A549 (cell line): Measurements from ENCODE around the gene GXYLT2. TPM values are rescaled to one million over a fixed set of nuclear protein-coding genes. Genes with fewer than 3 reads are reported as not detected.

Source experiments
- ATAC-seq, 2 experiments: fragments of 200-7000 bp in 1 of 2; fragments of >200 bp in 1 of 2; cut with Nextera tagmentation in 1 of 2; cut with Tn5 transposase in 1 of 2; 3 replicates each; pipeline versions ENCODE4 v1.8.0 to v1.9.1; 2018 to 2020; ENCODE audit warnings: mild to moderate bottlenecking in 1 of 2, moderate library complexity in 1 of 2
- CTCF ChIA-PET: fragments of 300-600 bp; sonication (Branson Sonifier 250); formaldehyde crosslinking; extraction: SDS; loops from one replicate; lab custom pipeline; 2021; ENCODE audit warnings: antibody characterized with exemption, inconsistent platforms; lab: Yijun Ruan, JAX
- POLR2A ChIA-PET: fragments of 350-600 bp; formaldehyde crosslinking; extraction: SDS; loops from one replicate; lab custom pipeline; 2021; ENCODE audit warnings: antibody characterized with exemption, inconsistent platforms; lab: Yijun Ruan, JAX
- DNase-seq, 2 experiments: peaks; one replicate each; pipeline versions ENCODE4 v3.0.0 to v3.0.0-alpha.2; 2011 to 2016; ENCODE audit warnings: low read depth in 1 of 2, low spot score in 1 of 2
- FAIRE-seq: peaks from 2 replicates; lab custom pipeline; 2011; peaks lifted over from hg19 to GRCh38; lab: Jason Lieb, UNC
- H3K27ac ChIP-seq, 2 experiments: fragments of >200 bp; sonication (Bioruptor Twin); formaldehyde crosslinking; 3 replicates each; pipeline ENCODE4 v1.5.1; 2016 to 2017
- H3K4me1 ChIP-seq: fragments of >200 bp; sonication (Bioruptor Twin); formaldehyde crosslinking; 3 replicates; pipeline ENCODE4 v1.6.1; 2016
- H3K4me2 ChIP-seq: fragments of >200 bp; sonication (Bioruptor Twin); formaldehyde crosslinking; 3 replicates; pipeline ENCODE4 v1.6.1; 2016
- H3K4me3 ChIP-seq: fragments of >200 bp; sonication (Bioruptor Twin); formaldehyde crosslinking; 3 replicates; pipeline ENCODE4 v1.5.1; 2016
- H3K9me3 ChIP-seq: fragments of >200 bp; sonication (Bioruptor Twin); formaldehyde crosslinking; 3 replicates; pipeline ENCODE4 v1.6.1; 2016
- ATOH8 ChIP-seq: fragments of 250-450 bp; sonication (Bioruptor Pico); IDR thresholded peaks from 2 replicates; pipeline ENCODE4 v1.5.0; 2020; ENCODE audit warnings: low read depth, mild to moderate bottlenecking, moderate library complexity
- CEBPB ChIP-seq, 2 experiments: fragments of >200 bp in 1 of 2; sonication (Bioruptor Twin) in 1 of 2; formaldehyde crosslinking in 1 of 2; IDR thresholded peaks; 2 replicates each; pipeline ENCODE4 v1.6.1; 2012 to 2016
- CHD2 ChIP-seq: fragments of 150-350 bp; IDR thresholded peaks from 2 replicates; pipeline ENCODE4 v1.6.1; 2014; ENCODE audit warnings: low read length; ENCODE audit not compliant: partially characterized antibody
- CHD4 ChIP-seq: fragments of 200-600 bp; sonication (generic); IDR thresholded peaks from 2 replicates; pipeline ENCODE4 v1.6.1; 2016; ENCODE audit warnings: antibody characterized with exemption, mild to moderate bottlenecking, borderline replicate concordance
- EHF ChIP-seq: fragments of 250-450 bp; sonication (Bioruptor Pico); IDR thresholded peaks from 2 replicates; pipeline ENCODE4 v1.5.0; 2020; ENCODE audit warnings: mild to moderate bottlenecking
- EHMT2 ChIP-seq: fragments of 200-600 bp; sonication (generic); IDR thresholded peaks from 2 replicates; pipeline ENCODE4 v1.6.1; 2016; ENCODE audit warnings: antibody characterized with exemption, low read depth, mild to moderate bottlenecking, moderate library complexity
- ESRRA ChIP-seq: fragments of 150-350 bp; IDR thresholded peaks from 2 replicates; pipeline ENCODE4 v1.6.1; 2014; ENCODE audit warnings: mild to moderate bottlenecking, low read length, borderline replicate concordance
- FOSB ChIP-seq: fragments of 250-450 bp; sonication (Bioruptor Pico); IDR thresholded peaks from 2 replicates; pipeline ENCODE4 v1.5.0; 2020; ENCODE audit warnings: mild to moderate bottlenecking, moderate library complexity
- FOSL2 ChIP-seq, 2 experiments: fragments of 450-650 bp in 1 of 2; fragments of >200 bp in 1 of 2; sonication (Bioruptor Twin) in 1 of 2; formaldehyde crosslinking; IDR thresholded peaks; 2 replicates each; pipeline versions ENCODE4 v1.5.0 to v1.6.1; 2016 to 2020; ENCODE audit warnings: mild to moderate bottlenecking in 1 of 2, moderate library complexity in 1 of 2
- GATA3 ChIP-seq: IDR thresholded peaks from 2 replicates; pipeline ENCODE4 v1.6.1; 2012; ENCODE audit warnings: borderline replicate concordance
- HDAC2 ChIP-seq: fragments of 200-600 bp; sonication (generic); IDR thresholded peaks from 2 replicates; pipeline ENCODE4 v1.6.1; 2016
- HOXA7 ChIP-seq: fragments of 250-450 bp; sonication (Bioruptor Pico); IDR thresholded peaks from 2 replicates; pipeline ENCODE4 v1.5.0; 2020; ENCODE audit warnings: mild to moderate bottlenecking, moderate library complexity
- HOXB13 ChIP-seq: fragments of 250-450 bp; sonication (Bioruptor Pico); IDR thresholded peaks from 2 replicates; pipeline ENCODE4 v1.5.0; 2020; ENCODE audit warnings: low read depth, mild to moderate bottlenecking, moderate library complexity
- MAFK ChIP-seq: fragments of 450-650 bp; IDR thresholded peaks from 2 replicates; pipeline ENCODE4 v1.6.1; 2014; ENCODE audit not compliant: partially characterized antibody
- NFE2L2 ChIP-seq: fragments of 150-350 bp; conservative IDR thresholded peaks from 2 replicates; pipeline ENCODE4 v1.6.1; 2014; ENCODE audit warnings: low read length
- NR3C1 ChIP-seq: fragments of >200 bp; sonication (Bioruptor Twin); formaldehyde crosslinking; IDR thresholded peaks from 3 replicates; pipeline ENCODE4 v1.6.1; 2017
- RAD21 ChIP-seq, 2 experiments: fragments of >200 bp in 1 of 2; sonication (Bioruptor Twin) in 1 of 2; formaldehyde crosslinking in 1 of 2; IDR thresholded peaks in 1 of 2; conservative IDR thresholded peaks in 1 of 2; 2 replicates in 1 of 2; 3 replicates in 1 of 2; pipeline ENCODE4 v1.6.1; 2012 to 2018; ENCODE audit warnings: inconsistent platforms in 1 of 2
- ZSCAN20 ChIP-seq: fragments of 250-450 bp; sonication (Bioruptor Pico); IDR thresholded peaks from 2 replicates; pipeline ENCODE4 v1.8.0; 2022; ENCODE audit warnings: mild to moderate bottlenecking, moderate library complexity
- WGBS: methylation state at CpG from one replicate; pipeline ENCODE4 v1.1.6; 2017; ENCODE audit errors: missing lambda C conversion rate; 5-methylcytosine and 5-hydroxymethylcytosine counted together
- polyA plus RNA-seq, 4 experiments: library from polyadenylated mRNA; depleted of rRNA in 3 of 4; stranded (reverse); fragments of >200 nt; fragmentation: RNase III in 1 of 4; extraction: RNeasy Plus Mini Kit Qiagen cat#74134 plus additional on column Dnase treatment in 1 of 4; gene quantifications; 2 replicates in 3 of 4; 3 replicates in 1 of 4; pipeline ENCODE4 v1.2.3, GENCODE V29; 2011 to 2017
- TF ChIP-seq, protein P1 (sequence below): fragments of >200 bp; sonication (Bioruptor Twin); formaldehyde crosslinking; IDR thresholded peaks from 3 replicates; pipeline ENCODE4 v1.5.1; 2016
- TF ChIP-seq, protein P2 (sequence below): fragments of 250-450 bp; sonication (Bioruptor Pico); IDR thresholded peaks from 2 replicates; pipeline ENCODE4 v1.5.0; 2021; ENCODE audit warnings: mild to moderate bottlenecking, moderate library complexity, borderline replicate concordance

Gene GXYLT2
- polyA plus RNA-seq, 2 of the 4 experiments (the other 2 are of a cell fraction), result 1.9 to 3.3 TPM

DNA sequence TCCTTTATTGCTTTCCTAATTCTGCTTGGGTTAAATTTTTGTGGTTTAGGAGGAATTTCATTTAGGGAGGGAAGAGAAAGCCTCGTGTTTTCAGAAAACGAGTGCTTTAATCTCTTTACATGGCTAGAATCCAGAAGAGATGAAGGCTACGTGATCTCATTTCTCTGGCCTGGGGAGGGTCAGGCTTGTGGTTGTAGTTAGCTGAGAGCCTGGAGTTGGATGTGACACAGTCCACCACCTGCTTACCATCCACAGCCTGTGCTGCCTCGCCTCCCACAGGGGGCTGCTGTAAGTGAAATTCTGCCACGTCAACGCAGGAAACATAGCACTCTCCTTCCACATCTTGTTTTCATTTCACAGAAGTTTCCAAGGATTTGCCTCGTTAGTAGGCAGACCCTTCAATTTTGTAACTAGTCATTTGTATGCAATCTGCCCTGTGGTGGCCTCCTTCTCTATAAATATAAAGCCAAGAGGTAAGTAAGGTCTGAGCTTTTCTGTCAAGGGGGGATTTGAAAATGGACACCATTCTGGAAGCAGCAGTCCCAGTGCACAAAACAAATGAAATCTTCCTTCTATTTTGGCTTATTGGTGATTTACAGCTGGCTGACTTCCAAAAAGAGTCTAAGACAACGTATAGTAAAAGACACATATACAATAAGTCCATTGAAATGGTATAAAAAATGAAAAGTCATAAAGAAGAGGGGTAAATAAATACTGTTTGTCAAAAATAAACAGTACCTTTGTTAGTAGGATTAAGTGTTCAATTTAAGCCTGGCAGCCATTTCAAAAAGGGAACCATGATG, 3.4 kb downstream of the GXYLT2 start (continued):
- no peak for TF ChIP-seq HOXA7 (CRISPR knock-in tag)

GRCh38 chr3:72892081-72892775, 4.4 kb downstream of the GXYLT2 start:
- no peak for FAIRE-seq
- Histone ChIP-seq H3K27ac (peak overlapping the region in 1 of 2 experiments; percentile 53; a peak in 2 of 6 replicates), H3K4me1 (peaks cover 22% of the 10 kb centered on the region), H3K4me2 (peak overlapping the region; percentile 13; the same call in 1 of the 3 replicates), H3K4me3 (no peak overlapping the region), H3K9me3 (no peaks in the 10 kb centered on the region)
- ChIA-PET CTCF (interaction anchor here (0.8 to 1.9 kb wide), 6 partner anchors 13 to 293 kb away, joined by 3 to 9 read pairs (median 4); no protein-coding TSS in a partner anchor), POLR2A (no interaction called here)
- 65% methylated on average over 4 of the region's 4 CpGs for WGBS
- no peak for DNase-seq
- peak; percentile 4 for TF ChIP-seq MAFK
- peak; percentile 60 to 68 for TF ChIP-seq CEBPB (IDR thresholded peaks at IDR 0.05)
- TF ChIP-seq FOSL2 (IDR thresholded peaks at IDR 0.05), result peak; percentile 16; the same call in 1 of the 2 replicates
- TF ChIP-seq FOSL2 (CRISPR knock-in tag; IDR thresholded peaks at IDR 0.05), result no peak
- no peak for TF ChIP-seq ESRRA
- ATAC-seq, result no peak

DNA sequence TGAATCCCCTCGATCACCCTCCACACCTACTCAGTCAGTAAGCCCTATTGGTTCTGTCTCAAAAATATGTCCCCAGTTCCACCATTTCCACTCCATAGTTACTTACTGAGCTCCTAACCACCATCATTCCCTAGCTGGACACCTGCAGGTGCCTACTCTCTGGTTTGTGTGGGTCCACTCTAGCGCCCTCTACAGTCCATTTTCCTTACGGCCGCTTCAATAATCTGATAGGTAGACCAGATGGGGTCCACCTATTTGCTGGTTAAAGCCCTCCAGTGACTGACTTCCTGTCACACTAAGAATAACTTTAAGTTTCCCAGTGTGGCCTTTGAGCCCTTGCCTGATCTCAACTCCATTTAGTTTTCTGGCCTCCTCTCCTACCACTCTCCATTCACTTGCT, 5.0 kb downstream of the GXYLT2 start:
- ATAC-seq, result peak in 1 of 2 experiments; percentile 33; a peak in 1 of 6 replicates
- TF ChIP-seq, protein P1, sequence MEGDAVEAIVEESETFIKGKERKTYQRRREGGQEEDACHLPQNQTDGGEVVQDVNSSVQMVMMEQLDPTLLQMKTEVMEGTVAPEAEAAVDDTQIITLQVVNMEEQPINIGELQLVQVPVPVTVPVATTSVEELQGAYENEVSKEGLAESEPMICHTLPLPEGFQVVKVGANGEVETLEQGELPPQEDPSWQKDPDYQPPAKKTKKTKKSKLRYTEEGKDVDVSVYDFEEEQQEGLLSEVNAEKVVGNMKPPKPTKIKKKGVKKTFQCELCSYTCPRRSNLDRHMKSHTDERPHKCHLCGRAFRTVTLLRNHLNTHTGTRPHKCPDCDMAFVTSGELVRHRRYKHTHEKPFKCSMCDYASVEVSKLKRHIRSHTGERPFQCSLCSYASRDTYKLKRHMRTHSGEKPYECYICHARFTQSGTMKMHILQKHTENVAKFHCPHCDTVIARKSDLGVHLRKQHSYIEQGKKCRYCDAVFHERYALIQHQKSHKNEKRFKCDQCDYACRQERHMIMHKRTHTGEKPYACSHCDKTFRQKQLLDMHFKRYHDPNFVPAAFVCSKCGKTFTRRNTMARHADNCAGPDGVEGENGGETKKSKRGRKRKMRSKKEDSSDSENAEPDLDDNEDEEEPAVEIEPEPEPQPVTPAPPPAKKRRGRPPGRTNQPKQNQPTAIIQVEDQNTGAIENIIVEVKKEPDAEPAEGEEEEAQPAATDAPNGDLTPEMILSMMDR, result peak; percentile 24; the same call in 2 of the 3 replicates
- TF ChIP-seq GATA3, result no peak
- no peak for TF ChIP-seq NFE2L2
- TF ChIP-seq, all 56 proteins: peak for 1
- 58% methylated on average over 4 of the region's 4 CpGs for WGBS
- CTCF ChIA-PET, result interaction anchor here (0.8 to 1.9 kb wide), 4 partner anchors 12 to 294 kb away, joined by 3 to 6 read pairs (median 3); no protein-coding TSS in a partner anchor
- DNase-seq (peak in 1 of 2 experiments; percentile 36), FAIRE-seq (no peak)
- no peaks in the 10 kb centered on the region for H3K9me3 ChIP-seq
- H3K4me3 ChIP-seq, result no peak overlapping the region
- H3K4me1 ChIP-seq, result peaks cover 22% of the 10 kb centered on the region
- peak overlapping the region in 1 of 2 experiments; percentile 53; a peak in 2 of 6 replicates for H3K27ac ChIP-seq
- POLR2A ChIA-PET, result no interaction called here
- no peak overlapping the region; the same call in 2 of the 3 replicates for H3K4me2 ChIP-seq

DNA sequence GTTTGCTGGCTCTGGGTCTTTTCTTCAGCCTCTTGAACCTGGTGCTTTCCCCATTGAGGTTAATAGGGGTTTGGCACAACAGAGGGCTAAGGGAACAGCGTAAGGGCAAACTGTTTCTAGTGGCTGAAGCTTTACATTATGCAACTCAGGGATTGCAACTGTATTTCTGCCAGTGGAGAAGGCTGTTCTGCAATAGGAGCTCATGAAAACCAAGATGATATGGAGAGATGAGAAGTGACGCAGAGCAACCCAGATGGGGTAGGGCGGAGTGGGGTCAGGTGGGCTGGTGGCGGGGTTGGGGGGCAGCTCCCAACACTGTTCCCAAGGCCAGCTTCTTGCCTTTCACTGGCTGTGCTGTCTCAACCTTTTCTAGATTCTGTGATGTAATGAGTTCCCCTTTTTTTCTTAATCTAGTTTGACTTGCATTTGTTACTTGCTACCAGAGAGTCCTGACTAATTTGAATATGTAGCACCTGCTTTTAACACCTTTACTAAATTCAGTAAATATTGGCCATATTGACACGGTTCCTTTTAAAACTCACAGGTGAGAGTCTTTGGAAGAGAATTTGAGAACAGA, 7.2 kb downstream of the GXYLT2 start:
- no peak overlapping the region for H3K4me3 ChIP-seq
- WGBS, result 80% methylated on average over 5 of the region's 5 CpGs
- H3K9me3 ChIP-seq, result no peaks in the 10 kb centered on the region
- no peak for DNase-seq
- TF ChIP-seq EHF (CRISPR knock-in tag) (no peak), EHMT2 (no peak), CHD4 (no peak), ZSCAN20 (CRISPR knock-in tag) (no peak), ATOH8 (CRISPR knock-in tag) (no peak), HOXB13 (no peak), ESRRA (no peak), RAD21 (conservative IDR thresholded peaks at IDR 0.05 in 1 of 2, IDR thresholded peaks at IDR 0.05 in 1 of 2) (no peak), CHD2 (no peak), HDAC2 (no peak), FOSB (CRISPR knock-in tag) (no peak), NR3C1 (no peak), HOXA7 (CRISPR knock-in tag) (no peak)
- TF ChIP-seq, protein P1, result no peak
- TF ChIP-seq, protein P2, sequence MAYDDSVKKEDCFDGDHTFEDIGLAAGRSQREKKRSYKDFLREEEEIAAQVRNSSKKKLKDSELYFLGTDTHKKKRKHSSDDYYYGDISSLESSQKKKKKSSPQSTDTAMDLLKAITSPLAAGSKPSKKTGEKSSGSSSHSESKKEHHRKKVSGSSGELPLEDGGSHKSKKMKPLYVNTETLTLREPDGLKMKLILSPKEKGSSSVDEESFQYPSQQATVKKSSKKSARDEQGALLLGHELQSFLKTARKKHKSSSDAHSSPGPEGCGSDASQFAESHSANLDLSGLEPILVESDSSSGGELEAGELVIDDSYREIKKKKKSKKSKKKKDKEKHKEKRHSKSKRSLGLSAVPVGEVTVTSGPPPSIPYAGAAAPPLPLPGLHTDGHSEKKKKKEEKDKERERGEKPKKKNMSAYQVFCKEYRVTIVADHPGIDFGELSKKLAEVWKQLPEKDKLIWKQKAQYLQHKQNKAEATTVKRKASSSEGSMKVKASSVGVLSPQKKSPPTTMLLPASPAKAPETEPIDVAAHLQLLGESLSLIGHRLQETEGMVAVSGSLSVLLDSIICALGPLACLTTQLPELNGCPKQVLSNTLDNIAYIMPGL (CRISPR knock-in tag), result no peak
- FAIRE-seq, result no peak
- ChIA-PET CTCF (no interaction called here), POLR2A (no interaction called here)
- no peak for ATAC-seq
- no peak overlapping the region for H3K4me2 ChIP-seq
- H3K27ac ChIP-seq, result no peak overlapping the region
- H3K4me1 ChIP-seq, result peaks cover 22% of the 10 kb centered on the region
